NCI-H446 treated with DMSO at 0.1 percent for 48 hours (cell line): Measurements from ENCODE around the gene CLSTN2.
"Not testable (repeated sequence)": the region's sequence is repeated elsewhere in the genome, so short reads cannot be mapped to it uniquely, and the experiment has no call there.

Source experiments
- DNase-seq: peaks from one replicate; lab custom pipeline; 2025; lab: John Stamatoyannopoulos, UW

CLSTN2 gene

DNA sequence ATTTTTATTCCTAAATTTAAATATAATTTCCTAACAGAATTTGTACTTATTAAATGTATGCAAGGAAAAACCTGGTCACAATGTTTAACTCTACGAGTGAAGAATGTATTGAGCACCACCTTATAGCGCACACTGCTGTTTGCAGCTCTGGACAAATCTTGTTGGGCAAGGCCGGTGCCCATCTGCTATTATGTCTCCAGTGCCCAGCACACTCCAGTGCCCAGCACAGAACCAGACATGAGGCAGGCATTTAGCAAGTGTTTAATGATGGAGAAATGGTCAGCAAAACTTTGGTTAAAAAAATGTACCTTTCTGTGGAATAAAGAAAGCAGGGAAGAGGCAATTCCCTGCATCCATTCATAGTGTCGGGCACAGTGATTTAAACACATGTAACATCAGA is 488.2 kb downstream of the CLSTN2 start:
- DNase-seq: no peak

DNA sequence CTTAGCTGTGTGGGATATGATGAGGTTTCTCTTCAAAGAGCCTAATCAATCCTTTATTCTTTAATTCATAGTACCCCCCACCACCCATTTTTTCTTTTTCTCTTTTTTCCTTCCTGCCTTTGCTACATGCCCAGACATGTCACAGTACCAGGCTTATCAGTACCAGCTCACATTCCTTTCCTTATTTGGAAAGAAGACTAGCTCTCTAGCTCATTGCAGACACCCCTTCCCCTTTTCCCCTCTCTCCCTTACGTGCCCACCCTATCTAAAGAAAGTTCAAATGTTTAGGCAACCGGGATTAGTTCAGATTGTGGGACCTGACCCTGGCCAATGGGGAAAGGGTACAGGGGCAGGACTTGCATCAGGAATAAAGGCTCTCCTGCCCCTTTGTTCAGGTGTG is 488.6 kb downstream of the CLSTN2 start:
- DNase-seq: not testable (repeated sequence)

DNA sequence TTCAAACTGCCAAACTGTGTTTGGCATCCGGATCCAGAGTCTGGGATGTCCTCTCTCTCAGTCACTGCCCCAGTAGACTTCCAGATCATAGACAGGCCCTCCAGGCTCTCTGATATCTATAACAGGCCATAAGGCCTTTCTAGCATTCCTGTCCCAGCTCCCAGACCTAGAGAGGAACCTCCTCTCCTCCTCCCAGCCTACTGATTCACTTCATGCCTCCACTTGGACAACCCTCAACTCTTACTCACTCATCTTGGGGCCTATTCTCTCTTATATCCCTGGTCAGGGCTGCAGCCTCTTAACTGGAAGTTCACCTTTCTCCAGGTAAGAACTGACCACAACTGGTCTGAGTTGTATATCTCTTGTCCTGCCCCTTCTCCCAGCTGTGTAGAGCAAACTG is 489.2 kb downstream of the CLSTN2 start:
- no peak for DNase-seq

DNA sequence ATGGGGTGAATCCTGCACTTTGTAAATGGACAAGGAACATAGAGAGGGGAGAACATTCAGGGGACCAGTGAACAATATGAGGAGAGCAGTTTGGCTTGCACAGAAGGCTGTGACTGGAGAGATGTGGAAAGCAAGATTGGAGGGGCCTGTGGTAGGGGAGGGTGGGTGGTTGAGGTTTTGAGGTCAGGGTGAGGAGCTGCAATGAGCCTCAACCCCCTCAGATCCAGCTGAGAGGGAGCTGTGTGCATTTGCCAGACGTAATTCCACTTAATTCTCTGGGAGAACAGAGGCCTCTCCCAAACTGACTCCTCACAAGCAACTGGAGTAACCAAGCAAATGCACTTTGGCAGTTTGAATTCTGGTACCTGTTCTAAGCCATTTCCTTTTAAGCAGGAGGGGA is 489.7 kb downstream of the CLSTN2 start:
- DNase-seq: no peak

DNA sequence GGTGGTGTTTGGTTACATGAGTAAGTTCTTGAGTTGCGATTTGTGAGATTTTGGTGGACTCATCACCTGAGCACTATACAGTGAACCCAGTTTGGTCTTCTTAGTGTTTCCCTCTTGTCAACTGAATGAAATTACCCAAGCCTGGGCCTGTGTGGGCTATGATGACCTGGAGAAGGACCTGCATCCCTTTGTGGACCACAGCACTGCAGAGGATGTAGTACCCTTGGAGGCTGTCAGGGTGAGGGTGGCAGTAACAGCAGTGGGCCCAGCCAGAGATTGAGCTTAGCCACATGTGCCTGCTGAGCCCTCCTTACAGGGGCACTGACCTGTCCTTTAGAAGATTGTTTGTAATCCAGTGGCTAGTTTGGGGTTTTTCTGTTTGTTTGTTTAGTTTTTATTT is 492.8 kb downstream of the CLSTN2 start:
- DNase-seq: no peak

GRCh38 chr3:140428380-140428779 is 493.4 kb downstream of the CLSTN2 start:
- no peak for DNase-seq

DNA sequence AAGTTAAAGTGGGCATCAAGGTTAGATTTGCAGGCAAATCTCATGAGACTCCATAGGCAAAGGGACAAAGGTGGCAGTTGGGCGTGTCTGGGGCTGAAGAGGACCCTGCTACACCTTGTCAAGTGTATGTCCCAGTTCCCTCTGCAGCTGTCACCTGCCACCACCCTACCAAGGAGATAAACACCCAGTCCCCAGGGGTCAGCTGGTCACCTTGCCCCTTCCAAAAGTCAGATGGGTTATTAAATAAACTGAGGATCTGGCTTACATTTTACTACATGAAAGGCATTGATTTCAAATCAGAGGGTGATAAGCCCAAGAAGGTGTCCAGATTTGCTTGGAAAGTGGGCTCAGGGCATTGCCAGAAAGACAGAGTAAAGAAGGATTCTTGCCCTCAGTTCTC is 494.8 kb downstream of the CLSTN2 start:
- no peak for DNase-seq

DNA sequence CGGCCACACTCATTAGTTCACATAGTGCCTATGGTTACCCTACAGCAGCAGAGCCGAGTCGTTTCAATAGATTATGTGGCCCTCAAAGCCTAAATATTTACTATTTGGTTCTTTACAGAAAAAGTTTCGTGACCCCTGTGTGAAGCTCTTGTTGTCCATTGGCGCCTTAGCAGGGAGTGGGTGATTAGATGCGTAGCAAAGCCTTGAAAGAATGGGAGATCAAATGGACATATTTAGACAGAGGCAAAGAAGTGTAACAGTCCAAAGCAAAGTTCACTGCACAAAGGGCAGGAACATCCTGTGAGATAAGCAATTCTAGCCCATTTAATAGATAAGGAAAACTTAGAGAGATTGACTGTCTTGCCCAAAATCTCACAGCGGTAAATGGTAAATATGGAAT is 495.5 kb downstream of the CLSTN2 start:
- DNase-seq: no peak

- DNase-seq: peak; percentile 55
Measured at GRCh38 chr3:140432229-140432669, 497.3 kb downstream of the CLSTN2 start.

- DNase-seq: no peak
Measured at GRCh38 chr3:140433431-140433830, 498.4 kb downstream of the CLSTN2 start.

DNA sequence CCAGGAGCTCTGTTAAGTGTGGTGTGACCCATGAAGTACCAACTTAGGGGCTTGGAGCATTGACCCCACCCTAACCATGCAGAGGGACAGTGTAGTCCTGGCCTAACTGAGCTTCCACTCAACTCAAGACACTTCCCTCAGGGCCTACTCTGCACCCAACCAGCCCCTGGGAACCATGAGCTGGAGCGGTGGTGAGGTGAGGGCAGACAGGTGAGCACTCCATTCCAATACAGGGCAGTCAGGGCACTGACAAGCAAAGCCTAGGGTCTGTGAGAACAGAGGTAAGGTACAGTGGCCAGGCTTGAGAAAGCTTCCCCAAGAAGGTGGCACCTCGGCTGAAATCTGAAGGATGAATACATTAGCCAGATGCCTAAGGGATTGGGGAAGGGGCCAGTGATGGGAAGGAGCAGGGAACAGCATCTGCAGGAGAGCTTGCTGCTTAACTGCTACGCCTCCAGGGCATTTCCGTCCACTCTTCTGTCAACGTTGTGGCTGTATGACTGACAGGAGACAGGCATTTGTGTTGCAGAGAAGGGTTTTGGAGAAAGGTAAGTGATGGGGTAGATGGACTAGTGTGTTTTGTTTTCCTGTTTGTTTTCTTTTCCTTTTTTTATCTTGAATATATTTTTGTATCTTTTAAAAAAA is 499.4 kb downstream of the CLSTN2 start:
- DNase-seq: no peak

DNA sequence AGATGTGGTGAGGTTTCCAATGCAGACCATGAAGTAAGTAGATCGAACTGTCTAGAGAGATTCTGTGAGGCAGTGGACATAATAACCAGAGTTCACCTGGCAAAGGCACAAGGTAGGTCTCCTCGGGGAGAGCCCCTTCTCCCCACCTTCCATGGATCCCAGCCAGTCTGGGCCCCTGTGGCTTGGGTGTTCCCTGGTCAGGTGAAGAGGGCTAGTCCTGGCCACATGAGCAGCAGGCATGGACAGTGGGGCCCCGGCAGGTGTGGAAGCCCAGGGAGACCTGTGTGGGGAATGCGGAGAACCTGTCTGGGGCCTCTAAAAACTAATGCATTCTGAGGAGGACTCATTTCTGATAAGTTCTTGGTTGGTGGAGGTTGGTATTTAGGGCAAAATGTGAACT is 501.4 kb downstream of the CLSTN2 start:
- no peak for DNase-seq

- DNase-seq: peak; percentile 78
Measured at GRCh38 chr3:140438736-140439470, 503.9 kb downstream of the CLSTN2 start.

GRCh38 chr3:140439527-140439926 is 504.5 kb downstream of the CLSTN2 start:
- DNase-seq: no peak

- DNase-seq: no peak
Measured at GRCh38 chr3:140440446-140440845, 505.5 kb downstream of the CLSTN2 start.

GRCh38 chr3:140441006-140441405 is 506.0 kb downstream of the CLSTN2 start:
- DNase-seq: peak; percentile 49

DNA sequence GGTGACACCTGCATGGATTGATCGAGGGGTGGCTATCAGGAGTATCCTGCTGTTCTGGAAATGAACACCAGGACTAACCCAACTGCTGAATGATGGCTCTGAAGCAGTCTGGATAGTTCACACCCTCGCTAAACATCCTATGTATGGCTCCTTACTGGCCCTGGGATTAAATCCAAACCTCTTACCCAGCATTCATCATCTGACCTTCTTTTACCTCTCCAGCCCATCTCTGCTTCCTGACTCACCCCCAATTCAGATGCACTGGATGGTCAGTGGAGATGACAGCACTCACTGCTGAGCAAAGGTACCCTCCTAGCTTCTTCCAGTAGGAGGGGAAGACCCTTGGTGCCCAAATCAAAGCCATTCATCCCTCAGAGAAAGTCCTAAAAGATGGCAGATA is 507.6 kb downstream of the CLSTN2 start:
- no peak for DNase-seq

DNA sequence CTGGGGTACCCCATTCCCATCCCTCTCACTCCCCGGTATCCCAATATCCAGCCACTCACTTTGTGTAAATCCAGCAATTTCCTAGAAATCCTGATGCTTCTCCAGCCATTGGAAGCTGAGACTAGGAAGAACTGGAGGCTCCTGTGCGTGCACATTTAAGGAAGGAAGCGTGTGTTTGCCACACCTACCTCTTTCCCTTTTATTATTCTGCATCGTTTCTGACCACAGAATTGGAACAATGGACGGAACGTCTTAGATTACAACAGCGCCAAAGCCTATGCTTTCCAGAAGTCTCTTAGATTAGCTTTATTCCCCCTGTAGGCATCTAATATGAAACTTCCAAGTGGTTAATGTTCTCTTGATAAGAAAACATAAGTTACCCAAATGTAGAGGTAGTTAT is 508.1 kb downstream of the CLSTN2 start:
- no peak for DNase-seq

GRCh38 chr3:140443806-140444205 is 508.8 kb downstream of the CLSTN2 start:
- no peak for DNase-seq

GRCh38 chr3:140446734-140447133 is 511.7 kb downstream of the CLSTN2 start:
- no peak for DNase-seq

DNA sequence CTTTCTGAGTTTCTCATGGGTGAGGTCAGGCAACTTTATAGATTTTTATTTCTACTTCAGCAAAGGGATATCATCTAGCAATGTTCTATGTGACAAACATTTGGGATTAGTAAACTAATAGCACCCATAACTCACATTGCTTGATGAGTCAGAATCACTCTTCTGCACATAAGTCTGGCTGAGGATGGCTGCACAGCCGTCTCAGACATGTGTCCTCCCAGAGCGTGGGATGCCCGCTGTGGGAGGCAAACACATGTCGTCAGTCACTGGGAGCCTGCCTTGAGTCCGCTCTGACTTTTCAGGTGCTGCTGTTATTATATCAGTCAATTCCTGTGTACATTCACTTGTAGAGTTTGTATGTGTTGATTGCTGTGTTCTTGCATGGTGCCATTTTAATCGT is 512.2 kb downstream of the CLSTN2 start:
- no peak for DNase-seq

GRCh38 chr3:140448001-140448400 is 513.0 kb downstream of the CLSTN2 start:
- DNase-seq: no peak

DNA sequence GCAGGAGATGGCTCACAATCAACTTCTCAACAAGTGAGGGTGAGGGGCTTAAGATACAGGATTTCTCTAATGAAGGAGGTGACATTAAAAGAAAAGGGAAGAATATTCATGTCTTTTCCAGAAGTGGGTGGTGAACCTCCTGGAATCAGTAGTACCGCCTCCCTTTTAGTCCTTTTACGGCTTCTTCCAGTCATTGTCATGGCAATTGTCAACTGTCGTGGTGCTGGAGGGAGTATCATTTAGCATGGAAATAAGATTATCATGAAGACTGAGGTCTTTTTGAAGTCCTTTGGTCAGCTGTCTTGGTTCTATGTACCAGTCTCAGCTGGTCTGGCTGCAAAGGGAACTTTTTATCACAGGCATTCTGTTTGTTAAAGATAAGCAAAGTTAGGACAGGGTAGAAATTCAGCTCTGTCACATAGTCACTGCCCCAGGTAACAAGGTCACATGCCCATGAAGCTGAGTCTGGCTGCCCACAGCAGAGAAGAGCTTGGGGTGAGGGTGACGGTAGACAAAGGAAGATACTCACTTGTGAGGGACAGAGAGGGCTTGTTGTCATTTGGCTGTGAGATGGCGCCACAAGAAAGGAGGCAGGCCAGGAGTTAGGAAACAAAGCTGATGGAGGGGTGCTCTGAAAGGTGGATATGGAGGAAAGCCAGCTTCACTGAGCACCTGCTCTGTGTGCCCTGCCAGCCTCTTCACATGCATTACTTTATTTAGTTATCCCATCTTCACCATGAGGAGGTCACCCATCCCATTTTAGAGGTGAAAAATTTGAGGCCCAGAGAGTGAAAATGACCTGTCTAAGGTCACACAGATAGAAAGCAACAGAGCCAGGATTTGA is 514.6 kb downstream of the CLSTN2 start:
- DNase-seq: no peak
